GM12801 (cell line): ENCODE measurements around the gene CELF2.

Experiments used
- TF ChIP-seq, protein P1 (sequence below): IDR thresholded peaks from one replicate; pipeline ENCODE4 v1.5.1; 2011; ENCODE audit warnings: control low read depth; ENCODE audit not compliant: insufficient read length; ENCODE audit errors: extremely low read depth

Gene CELF2

DNA sequence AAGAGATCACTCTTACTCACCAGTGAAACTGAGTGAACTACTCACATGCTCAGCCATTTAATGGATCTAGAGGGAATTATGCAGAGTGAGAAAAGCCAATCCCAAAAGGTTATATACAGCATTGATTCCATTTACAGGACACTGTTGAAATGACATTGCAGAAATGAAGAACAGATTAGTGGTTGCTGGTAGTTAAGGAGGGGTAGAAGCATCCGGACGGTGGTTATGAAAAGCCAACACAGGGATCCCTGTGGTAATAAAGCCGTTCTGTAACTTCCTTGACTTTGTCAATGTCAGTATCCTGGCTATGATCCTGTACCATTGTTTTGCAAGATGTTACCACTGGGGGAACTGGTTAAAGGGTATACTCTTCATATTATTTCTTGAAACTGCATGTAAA is 340.3 kb downstream of the CELF2 start:
- TF ChIP-seq, protein P1, sequence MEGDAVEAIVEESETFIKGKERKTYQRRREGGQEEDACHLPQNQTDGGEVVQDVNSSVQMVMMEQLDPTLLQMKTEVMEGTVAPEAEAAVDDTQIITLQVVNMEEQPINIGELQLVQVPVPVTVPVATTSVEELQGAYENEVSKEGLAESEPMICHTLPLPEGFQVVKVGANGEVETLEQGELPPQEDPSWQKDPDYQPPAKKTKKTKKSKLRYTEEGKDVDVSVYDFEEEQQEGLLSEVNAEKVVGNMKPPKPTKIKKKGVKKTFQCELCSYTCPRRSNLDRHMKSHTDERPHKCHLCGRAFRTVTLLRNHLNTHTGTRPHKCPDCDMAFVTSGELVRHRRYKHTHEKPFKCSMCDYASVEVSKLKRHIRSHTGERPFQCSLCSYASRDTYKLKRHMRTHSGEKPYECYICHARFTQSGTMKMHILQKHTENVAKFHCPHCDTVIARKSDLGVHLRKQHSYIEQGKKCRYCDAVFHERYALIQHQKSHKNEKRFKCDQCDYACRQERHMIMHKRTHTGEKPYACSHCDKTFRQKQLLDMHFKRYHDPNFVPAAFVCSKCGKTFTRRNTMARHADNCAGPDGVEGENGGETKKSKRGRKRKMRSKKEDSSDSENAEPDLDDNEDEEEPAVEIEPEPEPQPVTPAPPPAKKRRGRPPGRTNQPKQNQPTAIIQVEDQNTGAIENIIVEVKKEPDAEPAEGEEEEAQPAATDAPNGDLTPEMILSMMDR, result no peak

DNA sequence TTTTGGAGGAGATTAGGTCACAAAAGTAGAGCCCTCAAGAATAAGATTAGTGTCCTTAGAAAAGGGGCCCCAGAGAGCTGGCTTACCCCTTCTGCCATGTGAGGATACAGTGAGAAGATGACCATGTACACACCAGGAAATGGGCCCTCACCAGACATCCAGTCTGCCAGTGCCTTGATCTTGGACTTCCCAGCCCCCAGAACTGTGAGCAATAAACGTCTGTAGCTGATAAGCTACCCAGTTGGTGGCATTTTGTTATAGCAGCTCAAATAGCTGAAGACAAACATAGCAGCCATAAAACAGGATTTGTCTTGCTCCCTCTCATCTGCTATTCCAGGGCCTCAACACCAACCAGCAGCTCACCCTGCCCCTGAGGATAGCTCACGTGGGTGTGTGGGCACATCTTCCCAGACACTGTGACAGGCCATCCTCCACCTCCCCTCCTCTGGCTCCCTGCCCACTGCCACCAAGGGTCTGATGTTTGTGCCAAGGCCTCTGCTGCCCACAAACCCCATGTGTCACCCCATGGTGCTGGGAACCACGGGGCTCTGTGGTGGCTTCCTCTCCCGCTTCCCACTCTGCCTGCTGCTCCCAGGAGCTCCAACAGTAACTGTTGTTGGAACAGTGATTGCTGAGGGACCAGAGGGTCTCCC is 341.4 kb downstream of the CELF2 start:
- TF ChIP-seq, protein P1, result no peak

DNA sequence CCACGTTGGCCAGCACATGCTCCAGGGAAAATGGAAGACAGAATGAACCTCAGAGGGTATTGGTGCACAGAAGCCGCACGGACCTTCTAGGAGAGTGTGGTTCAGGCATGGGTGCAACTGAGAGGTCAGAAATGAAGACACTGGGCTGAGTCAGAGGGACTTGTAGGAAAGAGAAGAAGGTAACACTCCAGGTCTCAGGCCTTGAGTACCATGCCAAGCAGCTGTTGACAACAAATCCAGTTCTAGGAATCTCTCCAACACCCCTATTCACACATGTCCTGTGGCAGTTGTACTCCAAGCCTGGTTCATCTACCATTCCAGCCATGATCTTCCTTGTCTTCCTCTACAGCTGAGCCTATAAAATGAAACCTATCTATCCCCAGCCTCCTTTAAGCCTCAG is 342.2 kb downstream of the CELF2 start:
- TF ChIP-seq, protein P1, result no peak

DNA sequence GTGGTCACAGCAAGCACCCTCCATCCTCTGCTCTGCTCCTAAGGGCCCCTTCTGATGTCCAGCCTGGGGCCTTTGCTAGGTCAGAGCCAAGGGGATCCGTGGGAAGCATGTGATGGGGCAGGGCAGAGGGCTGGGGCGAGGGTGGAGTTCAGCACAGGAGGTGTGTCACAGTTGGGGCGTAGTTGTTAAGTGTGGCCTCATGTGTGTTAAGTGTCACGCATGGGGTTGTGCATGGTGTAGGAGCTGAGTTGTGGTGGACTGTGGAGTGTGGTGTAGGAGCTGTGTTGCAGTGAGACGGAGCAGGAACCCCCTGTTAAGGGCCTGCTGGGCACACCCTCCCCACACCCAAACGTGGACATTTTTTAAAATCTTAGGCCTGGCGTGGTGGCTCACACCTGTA is 345.8 kb downstream of the CELF2 start:
- TF ChIP-seq, protein P1, result no peak

DNA sequence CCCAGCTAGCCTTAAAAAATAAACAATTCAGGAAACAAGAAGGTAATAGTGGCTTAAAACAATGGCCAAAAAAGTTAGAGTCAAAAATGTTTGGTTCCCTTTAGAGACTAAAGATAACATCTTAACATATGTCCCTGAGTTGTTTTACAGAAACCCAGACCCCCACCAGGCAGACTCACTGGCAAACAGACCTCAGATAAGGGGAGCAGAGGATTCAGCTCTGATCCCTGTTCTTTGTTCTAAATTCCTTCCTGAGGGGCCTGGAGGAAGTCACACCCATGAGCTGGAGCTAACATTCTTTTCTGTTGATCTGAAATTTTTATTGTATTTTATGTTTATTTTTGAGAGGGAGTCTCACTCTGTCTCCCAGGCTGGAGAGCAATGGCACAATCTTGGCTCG is 346.6 kb downstream of the CELF2 start:
- TF ChIP-seq, protein P1, result no peak

DNA sequence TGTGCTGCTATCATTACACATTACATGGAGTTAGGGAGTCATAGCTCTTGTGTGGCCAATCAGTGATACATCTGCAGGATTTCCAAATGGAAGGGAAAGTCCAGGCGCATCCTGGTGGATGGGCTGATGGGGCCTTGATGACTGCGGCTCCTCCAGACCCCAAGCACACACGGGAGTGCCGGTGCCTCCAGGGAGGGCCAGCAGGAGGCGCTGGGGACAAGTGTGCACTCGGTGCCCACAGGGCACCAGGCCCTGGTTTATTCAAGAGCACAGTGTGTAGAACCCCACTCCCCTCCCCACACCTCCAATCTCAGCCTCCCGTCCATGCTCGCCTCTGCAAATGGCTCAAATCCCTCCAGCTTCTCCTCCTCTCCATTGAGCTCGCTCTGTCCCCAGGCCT is 349.8 kb downstream of the CELF2 start:
- TF ChIP-seq, protein P1, result no peak

DNA sequence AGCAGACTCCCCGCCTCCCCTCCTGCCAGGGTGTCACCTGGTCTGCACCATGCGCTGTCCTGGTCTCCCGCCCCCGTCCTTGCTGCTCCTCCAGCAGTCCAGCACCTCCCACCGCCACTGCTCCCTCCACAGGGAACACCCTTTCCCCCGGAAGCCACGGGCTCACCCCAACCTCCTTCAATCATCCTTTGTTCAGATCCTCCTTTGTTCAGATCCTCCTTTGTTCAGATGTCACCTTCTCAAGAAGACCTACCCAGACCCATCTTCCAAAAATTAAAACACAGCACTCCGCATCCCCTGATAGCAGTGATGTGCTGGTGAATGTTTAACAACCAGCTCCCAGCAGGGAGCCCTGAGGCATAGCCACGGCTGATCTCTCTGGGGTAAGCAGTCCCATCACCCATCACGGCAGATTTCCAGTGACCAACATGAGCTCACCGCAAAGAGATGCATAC is 356.1 kb downstream of the CELF2 start:
- TF ChIP-seq, protein P1, result no peak
